Endothelial cell of umbilical vein (primary cell): Measurements from ENCODE around the gene TMEM164. TPM values are rescaled to one million over a fixed set of nuclear protein-coding genes. Genes with fewer than 3 reads are reported as not detected.

Experiments
- BruUV-seq: library from RNA; stranded (reverse); fragments of 400-500 nt; replicated peaks from 2 replicates; lab custom pipeline; 2021; lab: Mats Ljungman, UMichigan
- CTCF ChIA-PET: fragments of 300-600, 350-600 bp; sonication (Branson Sonifier 250); formaldehyde crosslinking; loops from one replicate; lab custom pipeline; 2021; ENCODE audit warnings: antibody characterized with exemption, inconsistent platforms; lab: Charles Lee
- POLR2A ChIA-PET: fragments of 300-600, 350-600 bp; sonication (Branson Sonifier 250); formaldehyde crosslinking; loops from one replicate; lab custom pipeline; 2021; ENCODE audit warnings: antibody characterized with exemption, inconsistent platforms; lab: Charles Lee
- DNase-seq: peaks from one replicate; pipeline ENCODE4 v3.0.0-alpha.2; 2011; ENCODE audit warnings: low read depth, low spot score
- FAIRE-seq: peaks from 2 replicates; lab custom pipeline; 2011; peaks lifted over from hg19 to GRCh38; lab: Jason Lieb, UNC
- H2AFZ ChIP-seq: 2 replicates; pipeline ENCODE4 v1.6.0; 2012; ENCODE audit warnings: low read depth, low read length, control low read depth, inconsistent platforms
- H3K27ac ChIP-seq: 2 replicates; pipeline ENCODE4 v1.5.1; 2011; ENCODE audit warnings: low read depth, mild to moderate bottlenecking, control low read depth, low read length, moderate library complexity; ENCODE audit not compliant: insufficient read depth
- H3K27me3 ChIP-seq, 2 experiments: 2 replicates each; pipeline versions ENCODE4 v1.6.0 to v1.6.1; 2011; ENCODE audit warnings: low read length in 2 of 2, mixed read lengths in 1 of 2; ENCODE audit not compliant: control insufficient read depth in 2 of 2, insufficient read depth in 2 of 2
- H3K36me3 ChIP-seq, 2 experiments: 2 replicates in 1 of 2; 3 replicates in 1 of 2; pipeline ENCODE4 v1.5.1; 2011; ENCODE audit warnings: low read length in 2 of 2, mild to moderate bottlenecking in 1 of 2, moderate library complexity in 1 of 2; ENCODE audit not compliant: control insufficient read depth in 2 of 2, insufficient read depth in 2 of 2; ENCODE audit errors: extremely low read depth in 1 of 2
- H3K4me1 ChIP-seq: 3 replicates; pipeline ENCODE4 v1.5.1; 2011; ENCODE audit warnings: mild to moderate bottlenecking, low read length; ENCODE audit not compliant: control insufficient read depth, insufficient read depth; ENCODE audit errors: extremely low read depth
- H3K4me2 ChIP-seq: 2 replicates; pipeline ENCODE4 v1.6.1; 2011; ENCODE audit warnings: low read length, control low read depth, mixed read lengths; ENCODE audit not compliant: insufficient read depth
- H3K4me3 ChIP-seq, 3 experiments: fragments of 200-600 bp in 1 of 3; sonication (generic), shearing (Covaris generic) in 1 of 3; replicated peaks in 1 of 3; 2 replicates each; pipeline ENCODE4 v1.5.1; 2011 to 2016; ENCODE audit warnings: control low read depth in 3 of 3, low read length in 3 of 3, mild to moderate bottlenecking in 2 of 3, inconsistent platforms in 1 of 3, low read depth in 1 of 3, moderate library complexity in 1 of 3; ENCODE audit not compliant: insufficient read depth in 1 of 3
- H3K79me2 ChIP-seq: 2 replicates; pipeline ENCODE4 v1.6.0; 2012; ENCODE audit warnings: low read length, inconsistent platforms; ENCODE audit not compliant: control insufficient read depth, insufficient read depth
- H3K9ac ChIP-seq: replicated peaks from 2 replicates; pipeline ENCODE3; 2011; ENCODE audit warnings: low read length, control low read depth; ENCODE audit not compliant: insufficient read depth; ENCODE audit errors: extremely low read depth
- H3K9me1 ChIP-seq: replicated peaks from 3 replicates; pipeline ENCODE4 v1.6.0; 2011; ENCODE audit warnings: mild to moderate bottlenecking, low read length; ENCODE audit not compliant: control insufficient read depth, insufficient read depth; ENCODE audit errors: extremely low read depth
- H3K9me3 ChIP-seq: replicated peaks from 2 replicates; pipeline ENCODE4 v1.5.1; 2012; ENCODE audit warnings: low read length, inconsistent platforms; ENCODE audit not compliant: control insufficient read depth, insufficient read depth
- H4K20me1 ChIP-seq: replicated peaks from 2 replicates; pipeline ENCODE3; 2011; ENCODE audit warnings: mild to moderate bottlenecking, low read length; ENCODE audit not compliant: control insufficient read depth, insufficient read depth; ENCODE audit errors: extremely low read depth
- EZH2 ChIP-seq: IDR thresholded peaks from 2 replicates; pipeline ENCODE4 v1.6.1; 2012; ENCODE audit warnings: borderline replicate concordance, low read depth, mild to moderate bottlenecking, moderate library complexity, low read length, inconsistent platforms; ENCODE audit not compliant: severe bottlenecking
- GATA2 ChIP-seq: IDR thresholded peaks from 2 replicates; pipeline ENCODE4 v1.7.0; 2011; ENCODE audit warnings: low read depth, mild to moderate bottlenecking, moderate library complexity, mixed read lengths, low read length; ENCODE audit not compliant: insufficient read length, insufficient read depth
- JUN ChIP-seq: IDR thresholded peaks from 2 replicates; pipeline ENCODE4 v1.6.1; 2011; ENCODE audit warnings: borderline replicate concordance, low read depth; ENCODE audit not compliant: insufficient read length, insufficient read depth
- MYC ChIP-seq: IDR thresholded peaks from one replicate; pipeline ENCODE4 v1.6.1; 2011; ENCODE audit warnings: mild to moderate bottlenecking, low read depth, low read length
- POLR2A ChIP-seq: IDR thresholded peaks from 2 replicates; pipeline ENCODE4 v1.6.1; 2012; ENCODE audit warnings: low read depth, mild to moderate bottlenecking, control low read depth, low read length
- POLR2AphosphoS5 ChIP-seq: IDR thresholded peaks from 2 replicates; pipeline ENCODE4 v1.6.1; 2012; ENCODE audit warnings: low read depth, mild to moderate bottlenecking, control low read depth, low read length, moderate library complexity; ENCODE audit not compliant: insufficient read depth
- dilution Hi-C: fragments of 300-500 bp; cut with MboI; formaldehyde crosslinking; loops from one replicate; pipeline ENCODE4 v1.15.0; 2019; ENCODE audit warnings: low sequenced_read_pairs; ENCODE audit not compliant: extremely low pct_ligation_motif_present
- intact Hi-C: fragments of 100-400 bp; cut with micrococcal nuclease; formaldehyde crosslinking; loops from one replicate; pipeline ENCODE4 v1.10.0; 2022
- polyA plus RNA-seq, 4 experiments: library from polyadenylated mRNA; depleted of rRNA in 3 of 4; stranded (reverse) in 3 of 4; unstranded in 1 of 4; fragments of >200 nt; gene quantifications; 2 replicates each; pipeline versions ENCODE4 v1.2.1 to v1.2.3, GENCODE V29; 2011 to 2012; ENCODE audit warnings: missing spikeins in 1 of 4
- total RNA-seq: library from RNA; stranded (reverse); gene quantifications from 2 replicates; pipeline ENCODE4 v1.2.3, GENCODE V29; 2021
- TF ChIP-seq, protein P1 (sequence below), 2 donors: IDR thresholded peaks; 1 replicate in 1 of 2; 2 replicates in 1 of 2; pipeline ENCODE4 v1.5.1; 2011; ENCODE audit warnings: low read length in 2 of 2, mild to moderate bottlenecking in 2 of 2, moderate library complexity in 2 of 2, control low read depth in 1 of 2, inconsistent platforms in 1 of 2, low read depth in 1 of 2; ENCODE audit not compliant: insufficient read depth in 1 of 2; ENCODE audit errors: extremely low read depth in 1 of 2
- TF ChIP-seq, protein P2 (sequence below): IDR thresholded peaks from 2 replicates; pipeline ENCODE4 v1.6.1; 2011; ENCODE audit not compliant: insufficient read depth, insufficient read length

TMEM164 gene
- total and polyA plus RNA-seq, 2 donors (not counting 3 experiments of a cell fraction or from before 2014, with no cell fraction given), result 12.8 to 22.2 TPM

DNA sequence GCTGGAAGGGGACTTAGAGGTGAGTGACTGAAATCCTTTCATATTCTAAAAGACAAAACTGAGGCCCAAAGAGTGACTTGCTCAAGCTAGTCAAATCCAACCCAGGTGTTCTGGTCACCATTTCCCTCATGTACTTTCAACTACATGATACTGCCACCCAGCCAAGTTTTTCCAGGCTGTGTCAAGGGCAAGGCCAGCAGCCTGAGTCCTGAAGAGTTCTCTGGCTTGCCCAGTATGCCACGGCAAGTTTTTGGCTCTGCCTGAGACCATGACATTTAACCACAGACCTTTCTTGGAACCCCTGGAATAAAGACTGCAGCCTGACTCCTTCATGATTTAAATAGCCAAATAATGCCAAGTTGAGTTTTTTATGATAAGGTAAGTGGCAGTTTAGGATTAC is 10.7 kb upstream of the TMEM164 start:
- Histone ChIP-seq H3K4me1 (peaks cover 6% of the 10 kb centered on the region), H3K27ac (no peak overlapping the region), H3K4me3 (no peak overlapping the region), H2AFZ (no peak overlapping the region), H3K9me1 (no peaks in the 10 kb centered on the region), H4K20me1 (no peaks in the 10 kb centered on the region), H3K4me2 (no peak overlapping the region), H3K9me3 (no peaks in the 10 kb centered on the region), H3K27me3 (no peaks in the 10 kb centered on the region), H3K36me3 (no peaks in the 10 kb centered on the region), H3K9ac (no peak overlapping the region), H3K79me2 (no peaks in the 10 kb centered on the region)
- BruUV-seq, result no TSS peak
- ChIA-PET CTCF (interaction anchor here (0.9 kb wide), 1 partner anchor 154 kb away, joined by 3 read pairs; no protein-coding TSS in a partner anchor), POLR2A (no interaction called here)
- dilution Hi-C loops, result no loop called here
- intact Hi-C loops, result no loop called here
- no peak for FAIRE-seq
- TF ChIP-seq GATA2, result no peak
- no peak for TF ChIP-seq JUN
- no peak for TF ChIP-seq POLR2AphosphoS5
- TF ChIP-seq, protein P1, sequence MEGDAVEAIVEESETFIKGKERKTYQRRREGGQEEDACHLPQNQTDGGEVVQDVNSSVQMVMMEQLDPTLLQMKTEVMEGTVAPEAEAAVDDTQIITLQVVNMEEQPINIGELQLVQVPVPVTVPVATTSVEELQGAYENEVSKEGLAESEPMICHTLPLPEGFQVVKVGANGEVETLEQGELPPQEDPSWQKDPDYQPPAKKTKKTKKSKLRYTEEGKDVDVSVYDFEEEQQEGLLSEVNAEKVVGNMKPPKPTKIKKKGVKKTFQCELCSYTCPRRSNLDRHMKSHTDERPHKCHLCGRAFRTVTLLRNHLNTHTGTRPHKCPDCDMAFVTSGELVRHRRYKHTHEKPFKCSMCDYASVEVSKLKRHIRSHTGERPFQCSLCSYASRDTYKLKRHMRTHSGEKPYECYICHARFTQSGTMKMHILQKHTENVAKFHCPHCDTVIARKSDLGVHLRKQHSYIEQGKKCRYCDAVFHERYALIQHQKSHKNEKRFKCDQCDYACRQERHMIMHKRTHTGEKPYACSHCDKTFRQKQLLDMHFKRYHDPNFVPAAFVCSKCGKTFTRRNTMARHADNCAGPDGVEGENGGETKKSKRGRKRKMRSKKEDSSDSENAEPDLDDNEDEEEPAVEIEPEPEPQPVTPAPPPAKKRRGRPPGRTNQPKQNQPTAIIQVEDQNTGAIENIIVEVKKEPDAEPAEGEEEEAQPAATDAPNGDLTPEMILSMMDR (IDR thresholded peaks at IDR 0.05; ENCODE audit: extremely low read depth in 1 of 2, insufficient read depth in 1 of 2, low read depth in 1 of 2, low read length in 2 of 2), result no peak
- no peak for TF ChIP-seq EZH2
- TF ChIP-seq POLR2A, result no peak
- DNase-seq, result no peak

DNA sequence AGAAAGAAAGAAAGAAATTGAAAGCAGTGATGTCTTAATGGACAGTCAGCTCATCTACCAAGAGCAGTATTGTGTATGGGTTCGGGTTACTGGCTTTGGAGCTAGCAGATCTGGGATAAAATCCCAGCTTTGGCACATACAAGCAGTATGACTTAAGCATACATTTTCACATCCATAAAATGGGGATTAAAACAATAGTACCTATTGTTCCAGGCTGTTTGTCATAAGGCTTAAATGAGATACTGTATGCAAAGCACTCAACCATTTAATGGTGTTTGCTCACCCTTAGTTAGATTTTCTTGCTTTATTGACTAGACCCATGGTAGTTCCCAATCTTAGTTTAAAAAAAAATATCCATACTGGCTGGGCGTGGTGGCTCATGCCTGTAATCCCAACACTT is 7.8 kb upstream of the TMEM164 start:
- no TSS peak for BruUV-seq
- intact Hi-C loops, result no loop called here
- Histone ChIP-seq H3K4me1 (no peaks in the 10 kb centered on the region), H3K9ac (no peak overlapping the region), H3K27me3 (no peaks in the 10 kb centered on the region), H4K20me1 (no peaks in the 10 kb centered on the region), H3K4me3 (no peak overlapping the region), H3K4me2 (no peak overlapping the region), H3K9me1 (no peaks in the 10 kb centered on the region), H3K9me3 (no peaks in the 10 kb centered on the region), H3K27ac (no peak overlapping the region), H3K36me3 (no peaks in the 10 kb centered on the region), H2AFZ (no peak overlapping the region), H3K79me2 (no peaks in the 10 kb centered on the region)
- dilution Hi-C loops, result no loop called here
- DNase-seq (no peak), FAIRE-seq (no peak)
- ChIA-PET CTCF (no interaction called here), POLR2A (no interaction called here)
- TF ChIP-seq, protein P2, sequence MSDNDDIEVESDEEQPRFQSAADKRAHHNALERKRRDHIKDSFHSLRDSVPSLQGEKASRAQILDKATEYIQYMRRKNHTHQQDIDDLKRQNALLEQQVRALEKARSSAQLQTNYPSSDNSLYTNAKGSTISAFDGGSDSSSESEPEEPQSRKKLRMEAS, result no peak
- no peak for TF ChIP-seq POLR2AphosphoS5
- no peak for TF ChIP-seq MYC
